Activated B cell treated with CpG ODN at 0.5 μM for 24 hours (primary cell): Measurements from ENCODE around the gene FER1L5. TPM values are rescaled to one million over a fixed set of nuclear protein-coding genes. Genes with fewer than 3 reads are reported as not detected.

ENCODE experiments used
- ATAC-seq: fragments of 200-7000 bp; cut with Tn5 transposase; one replicate; pipeline ENCODE4 v1.10.0; 2021; ENCODE audit warnings: low read depth, mild to moderate bottlenecking, moderate library complexity
- CTCF ChIA-PET: fragments of 350-600 bp; sonication (Branson Sonifier 250); formaldehyde crosslinking; loops from one replicate; lab custom pipeline; 2021; ENCODE audit warnings: antibody characterized with exemption; lab: Charles Lee
- POLR2A ChIA-PET: fragments of 350-600 bp; sonication (Branson Sonifier 250); formaldehyde crosslinking; loops from one replicate; lab custom pipeline; 2021; ENCODE audit warnings: antibody characterized with exemption; lab: Charles Lee
- DNase-seq: peaks from one replicate; pipeline ENCODE4 v3.0.0; 2022
- H3K27ac Mint-ChIP-seq: one replicate; pipeline ENCODE4 v1.8.0; 2020; ENCODE audit warnings: mixed read lengths
- H3K27me3 Mint-ChIP-seq: one replicate; pipeline ENCODE4 v1.8.0; 2021; ENCODE audit warnings: mixed read lengths
- H3K36me3 Mint-ChIP-seq: one replicate; pipeline ENCODE4 v1.8.0; 2021; ENCODE audit warnings: low read depth, mixed read lengths
- H3K4me1 Mint-ChIP-seq: one replicate; pipeline ENCODE4 v1.8.0; 2021; ENCODE audit warnings: mixed read lengths
- H3K4me3 Mint-ChIP-seq: one replicate; pipeline ENCODE4 v1.8.0; 2020; ENCODE audit warnings: mild to moderate bottlenecking, mixed read lengths
- H3K9me3 Mint-ChIP-seq: one replicate; pipeline ENCODE4 v1.8.0; 2020; ENCODE audit warnings: mixed read lengths
- intact Hi-C: fragments of 100-400 bp; cut with micrococcal nuclease; formaldehyde crosslinking; loops from one replicate; pipeline ENCODE4 v1.15.1; 2024
- total RNA-seq: library from RNA; stranded (reverse); gene quantifications from 2 replicates; pipeline ENCODE4 v1.2.3, GENCODE V29; 2022
- TF ChIP-seq, protein P1 (sequence below): fragments of 200-600 bp; IDR thresholded peaks from one replicate; pipeline ENCODE4 v1.8.0; 2022; ENCODE audit warnings: antibody characterized with exemption, mild to moderate bottlenecking

The FER1L5 gene
- total RNA-seq, 1 donor from 2014 or later: not detected

DNA sequence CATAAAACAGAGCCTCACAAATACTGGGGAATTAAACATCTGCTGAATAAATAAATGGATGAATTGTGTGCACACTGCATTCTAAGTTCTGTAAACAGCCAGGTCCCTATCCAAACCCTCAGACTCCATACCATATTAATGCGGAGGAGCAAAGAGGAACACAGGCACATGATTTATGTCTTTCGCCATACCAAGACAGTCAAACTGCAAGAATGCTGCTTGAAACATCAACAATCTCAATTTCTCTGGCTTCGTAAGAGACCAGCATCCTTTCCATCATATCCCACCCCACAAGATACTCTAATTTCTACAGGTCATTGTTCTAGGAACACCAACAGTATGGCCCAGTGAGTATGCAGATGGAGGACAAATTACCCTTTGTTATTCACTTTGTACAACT is 19.4 kb upstream of the FER1L5 start:
- Mint-ChIP-seq H3K27me3 (no peaks in the 10 kb centered on the region), H3K27ac (no peak overlapping the region), H3K4me3 (no peak overlapping the region), H3K36me3 (peaks cover 53% of the 10 kb centered on the region), H3K4me1 (no peaks in the 10 kb centered on the region), H3K9me3 (no peaks in the 10 kb centered on the region)
- ChIA-PET POLR2A (no interaction called here), CTCF (no interaction called here)
- intact Hi-C loops: no loop called here
- DNase-seq (no peak), ATAC-seq (no peak)
- TF ChIP-seq, protein P1, sequence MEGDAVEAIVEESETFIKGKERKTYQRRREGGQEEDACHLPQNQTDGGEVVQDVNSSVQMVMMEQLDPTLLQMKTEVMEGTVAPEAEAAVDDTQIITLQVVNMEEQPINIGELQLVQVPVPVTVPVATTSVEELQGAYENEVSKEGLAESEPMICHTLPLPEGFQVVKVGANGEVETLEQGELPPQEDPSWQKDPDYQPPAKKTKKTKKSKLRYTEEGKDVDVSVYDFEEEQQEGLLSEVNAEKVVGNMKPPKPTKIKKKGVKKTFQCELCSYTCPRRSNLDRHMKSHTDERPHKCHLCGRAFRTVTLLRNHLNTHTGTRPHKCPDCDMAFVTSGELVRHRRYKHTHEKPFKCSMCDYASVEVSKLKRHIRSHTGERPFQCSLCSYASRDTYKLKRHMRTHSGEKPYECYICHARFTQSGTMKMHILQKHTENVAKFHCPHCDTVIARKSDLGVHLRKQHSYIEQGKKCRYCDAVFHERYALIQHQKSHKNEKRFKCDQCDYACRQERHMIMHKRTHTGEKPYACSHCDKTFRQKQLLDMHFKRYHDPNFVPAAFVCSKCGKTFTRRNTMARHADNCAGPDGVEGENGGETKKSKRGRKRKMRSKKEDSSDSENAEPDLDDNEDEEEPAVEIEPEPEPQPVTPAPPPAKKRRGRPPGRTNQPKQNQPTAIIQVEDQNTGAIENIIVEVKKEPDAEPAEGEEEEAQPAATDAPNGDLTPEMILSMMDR: no peak

DNA sequence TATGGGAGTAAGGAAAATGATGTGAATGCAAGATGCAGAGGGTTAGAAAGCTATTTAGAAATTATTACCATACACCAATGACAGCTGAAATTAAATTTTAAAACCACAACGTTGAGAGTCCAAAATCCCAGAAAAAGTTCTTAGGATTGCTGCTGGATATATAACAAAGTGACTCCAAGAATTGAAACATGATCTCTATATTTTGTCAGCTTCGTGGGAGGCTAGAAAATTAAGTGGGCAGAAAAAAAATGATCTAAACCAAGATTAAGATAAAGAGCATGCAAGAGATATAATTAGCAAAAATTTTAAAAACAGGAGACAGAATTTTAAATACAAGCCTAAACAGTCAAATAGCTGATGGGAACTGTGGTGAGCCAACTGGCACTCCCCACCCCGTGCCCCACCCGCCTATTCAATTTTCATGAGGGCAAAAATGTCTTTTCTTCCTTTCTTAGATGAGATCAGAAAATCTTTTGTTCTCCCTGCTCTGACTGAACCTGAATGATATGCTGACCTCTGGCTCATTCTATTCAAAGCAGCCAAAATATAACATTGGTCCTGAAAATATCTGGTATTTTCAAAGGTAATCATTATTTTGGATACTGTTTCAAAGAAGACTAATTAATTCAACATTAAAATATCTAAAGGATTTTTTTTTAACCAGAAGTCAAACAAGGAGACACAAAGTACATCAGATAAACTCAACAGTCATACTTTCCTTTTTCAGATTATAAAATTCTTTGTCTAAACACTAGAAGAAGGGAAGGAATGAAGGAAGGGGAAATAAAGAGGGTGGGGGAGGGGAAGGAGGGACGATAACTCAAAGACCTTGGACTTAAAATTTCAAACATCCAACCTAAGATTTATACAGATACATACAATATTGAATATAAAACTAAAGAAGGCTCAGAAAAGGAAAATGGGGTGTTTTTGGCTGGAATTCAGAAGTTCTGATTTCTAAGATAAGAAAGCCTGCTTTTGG is 16.7 kb upstream of the FER1L5 start:
- Mint-ChIP-seq H3K4me1 (no peaks in the 10 kb centered on the region), H3K27ac (no peak overlapping the region), H3K36me3 (peaks cover 54% of the 10 kb centered on the region), H3K9me3 (no peaks in the 10 kb centered on the region), H3K4me3 (no peak overlapping the region), H3K27me3 (no peaks in the 10 kb centered on the region)
- DNase-seq (no peak), ATAC-seq (no peak)
- POLR2A ChIA-PET: no interaction called here
- TF ChIP-seq, protein P1: no peak
- CTCF ChIA-PET: no interaction called here
- intact Hi-C loops: no loop called here

DNA sequence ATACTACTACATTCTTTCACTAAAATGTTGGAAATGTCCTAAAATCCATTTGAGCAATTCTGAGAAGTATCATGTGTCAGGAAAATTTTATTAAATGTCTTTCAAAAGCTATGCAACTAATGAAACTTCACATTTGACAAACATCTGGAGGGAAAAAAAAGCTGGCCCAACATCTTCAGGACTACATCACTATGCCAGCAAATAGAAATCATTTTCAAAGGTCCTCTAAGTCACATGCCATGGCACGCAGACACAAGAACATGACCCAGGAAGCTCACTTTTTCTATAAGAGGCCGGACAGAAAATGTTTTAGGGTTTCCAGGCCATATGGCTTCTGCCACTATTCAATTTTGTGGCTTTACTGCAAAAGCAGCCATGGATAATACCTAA is 16.0 kb upstream of the FER1L5 start:
- POLR2A ChIA-PET: no interaction called here
- no peak for ATAC-seq
- no peaks in the 10 kb centered on the region for H3K4me1 Mint-ChIP-seq
- intact Hi-C loops: no loop called here
- TF ChIP-seq, protein P1: no peak
- H3K27ac Mint-ChIP-seq: no peak overlapping the region
- DNase-seq: no peak
- H3K36me3 Mint-ChIP-seq: peaks cover 58% of the 10 kb centered on the region
- no peaks in the 10 kb centered on the region for H3K27me3 Mint-ChIP-seq
- no peak overlapping the region for H3K4me3 Mint-ChIP-seq
- CTCF ChIA-PET: no interaction called here
- no peaks in the 10 kb centered on the region for H3K9me3 Mint-ChIP-seq

DNA sequence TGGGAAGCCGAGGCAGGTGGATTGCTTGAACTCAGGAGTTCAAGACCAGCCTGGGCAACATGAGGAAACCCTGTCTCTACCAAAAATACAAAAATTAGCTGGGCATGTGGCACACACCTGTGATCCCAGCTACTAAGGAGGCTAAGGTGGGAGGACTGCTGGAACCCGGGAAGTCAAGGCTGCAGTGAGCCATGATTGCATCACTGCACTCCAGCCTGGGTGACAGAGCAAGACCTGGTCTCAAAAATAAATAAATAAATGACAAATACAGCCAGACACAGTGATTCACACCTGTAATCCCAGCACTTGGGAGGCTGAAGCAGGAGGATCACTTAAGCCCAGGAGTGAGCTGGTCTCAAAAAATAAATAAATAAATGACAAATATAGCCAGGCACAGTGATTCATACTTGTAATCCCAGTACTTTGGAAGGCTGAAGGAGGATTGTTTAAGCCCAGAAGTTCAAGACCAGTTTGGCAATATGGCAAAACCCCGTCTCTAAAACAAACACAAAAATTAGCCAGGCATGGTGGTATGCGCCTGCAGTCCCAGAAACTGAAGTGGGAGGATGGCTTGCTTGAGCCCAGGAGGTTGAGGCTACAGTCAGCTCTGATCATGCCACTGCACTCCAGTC is 10.6 kb upstream of the FER1L5 start:
- POLR2A ChIA-PET: no interaction called here
- ATAC-seq: no peak

More for the DNA sequence above, 10.6 kb upstream of the FER1L5 start:
- no peak overlapping the region for H3K4me3 Mint-ChIP-seq
- intact Hi-C loops: no loop called here
- TF ChIP-seq, protein P1: no peak
- H3K27ac Mint-ChIP-seq: no peak overlapping the region
- CTCF ChIA-PET: no interaction called here
- no peaks in the 10 kb centered on the region for H3K9me3 Mint-ChIP-seq
- no peaks in the 10 kb centered on the region for H3K27me3 Mint-ChIP-seq
- H3K36me3 Mint-ChIP-seq: peaks cover 67% of the 10 kb centered on the region
- H3K4me1 Mint-ChIP-seq: peaks cover 28% of the 10 kb centered on the region
- DNase-seq: no peak
